Measurements from ENCODE around the gene PABPN1L. TPM values are rescaled to one million over a fixed set of nuclear protein-coding genes. Genes with fewer than 3 reads are reported as not detected.

Gene PABPN1L
- total and polyA plus RNA-seq, 2 experiments from 2014 or later, result not detected

DNA sequence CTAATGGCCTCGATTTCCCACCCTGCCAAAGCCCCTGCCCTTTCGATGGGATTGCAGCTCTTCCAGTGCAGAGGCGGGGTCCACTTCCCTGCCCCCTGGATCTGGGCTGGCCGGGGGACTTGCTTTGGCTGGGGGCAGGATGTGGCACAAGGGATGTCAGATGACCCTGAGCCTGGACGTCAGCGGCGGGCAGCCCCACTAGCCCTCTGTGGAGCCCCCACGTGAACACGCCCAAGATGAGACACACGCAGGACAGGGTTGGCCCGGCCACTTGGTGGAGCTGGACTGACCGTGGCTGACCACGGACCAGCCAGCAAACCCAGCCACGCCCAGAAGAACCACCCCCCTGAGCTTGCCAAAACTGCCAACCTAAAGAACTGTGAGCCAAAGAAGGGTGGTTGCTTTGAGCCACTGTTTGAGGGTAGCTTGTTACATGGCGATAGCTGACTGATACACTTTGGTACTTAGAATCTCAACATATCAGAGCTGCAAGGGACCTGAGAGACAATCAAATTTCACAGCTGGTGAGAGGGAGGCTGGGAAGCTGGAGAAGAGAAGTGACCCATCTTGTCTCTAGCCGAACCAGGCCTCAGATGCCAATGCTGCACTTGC lies 46.6 kb upstream of the PABPN1L start:
- no peak overlapping the region for H3K4me3 ChIP-seq
- H3K9me2 ChIP-seq (ENCODE audit: insufficient read depth), result no peaks in the 10 kb centered on the region
- no peaks in the 10 kb centered on the region for H3K79me2 ChIP-seq (replicated peaks; ENCODE audit: insufficient read depth)
- ATAC-seq (no peak), DNase-seq (ENCODE audit: low spot score) (no peak)
- no peak overlapping the region for H3K4me2 ChIP-seq
- no peak overlapping the region for H3K27ac ChIP-seq (ENCODE audit: low read depth)
- no peaks in the 10 kb centered on the region; the same call in 2 of the 3 replicates for H3K36me3 Mint-ChIP-seq (ENCODE audit: low read depth)
- no peak for TF ChIP-seq CREB1 (CRISPR knock-in tag; IDR thresholded peaks at IDR 0.05; ENCODE audit: low read depth)
- no peak for TF ChIP-seq STAT1 (IDR thresholded peaks at IDR 0.05; ENCODE audit: unreplicated experiment)
- no peak overlapping the region for H3K27ac Mint-ChIP-seq
- no peaks in the 10 kb centered on the region for H3K27me3 ChIP-seq (ENCODE audit: insufficient read depth)
- H3F3A ChIP-seq (replicated peaks; ENCODE audit: low read depth), result no peaks in the 10 kb centered on the region; the same call in 1 of the 2 replicates
- peaks cover 16% of the 10 kb centered on the region for H3K27me3 Mint-ChIP-seq (ENCODE audit: insufficient read depth, low read depth, poor library complexity)
- no peaks in the 10 kb centered on the region for H3K4me1 ChIP-seq (ENCODE audit: insufficient read depth)
- no peak overlapping the region for H2AFZ ChIP-seq
- peaks cover 5% of the 10 kb centered on the region for H3K9me3 Mint-ChIP-seq
- H3K4me1 Mint-ChIP-seq, result peaks cover 9% of the 10 kb centered on the region
- no peaks in the 10 kb centered on the region for H4K20me1 ChIP-seq (replicated peaks; ENCODE audit: insufficient read depth)
- no peak overlapping the region for H3K4me3 Mint-ChIP-seq
- H3K36me3 ChIP-seq (ENCODE audit: insufficient read depth), result no peaks in the 10 kb centered on the region

DNA sequence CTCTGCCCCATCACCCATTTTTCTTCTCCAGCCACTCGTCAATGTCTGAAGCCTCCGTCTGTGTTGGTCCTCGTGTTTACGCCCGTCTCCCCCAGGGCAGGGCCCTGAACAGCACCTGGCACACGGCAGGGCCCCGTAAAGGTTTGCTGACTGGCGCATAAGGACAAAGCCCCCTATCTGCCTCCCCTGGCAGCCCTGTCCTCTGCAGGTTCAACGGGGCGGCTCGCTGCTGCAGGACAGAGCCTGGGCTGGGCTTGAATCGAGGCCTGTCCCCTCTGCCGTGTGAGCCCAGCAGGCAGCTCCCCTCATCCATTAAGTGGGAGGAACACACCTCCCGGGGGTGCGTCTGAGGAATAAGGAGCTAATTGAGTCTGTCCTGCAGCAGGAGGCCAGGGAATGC lies 46.1 kb upstream of the PABPN1L start:
- Mint-ChIP-seq H3K27ac (no peak overlapping the region), H3K4me3 (no peak overlapping the region), H3K27me3 (ENCODE audit: insufficient read depth, low read depth, poor library complexity) (peaks cover 16% of the 10 kb centered on the region), H3K9me3 (peaks cover 3% of the 10 kb centered on the region), H3K4me1 (peaks cover 7% of the 10 kb centered on the region), H3K36me3 (ENCODE audit: low read depth) (no peaks in the 10 kb centered on the region; the same call in 2 of the 3 replicates)
- H3K79me2 ChIP-seq (replicated peaks; ENCODE audit: insufficient read depth), result no peaks in the 10 kb centered on the region
- ATAC-seq (no peak), DNase-seq (ENCODE audit: low spot score) (no peak)
- H3K27me3 ChIP-seq (ENCODE audit: insufficient read depth), result no peaks in the 10 kb centered on the region
- no peaks in the 10 kb centered on the region for H3K9me2 ChIP-seq (ENCODE audit: insufficient read depth)
- H3K36me3 ChIP-seq (ENCODE audit: insufficient read depth), result no peaks in the 10 kb centered on the region
- no peak overlapping the region for H2AFZ ChIP-seq
- H3K4me1 ChIP-seq (ENCODE audit: insufficient read depth), result no peaks in the 10 kb centered on the region
- no peak overlapping the region for H3K4me2 ChIP-seq
- H3K27ac ChIP-seq (ENCODE audit: low read depth), result no peak overlapping the region
- H4K20me1 ChIP-seq (replicated peaks; ENCODE audit: insufficient read depth), result no peaks in the 10 kb centered on the region
- no peaks in the 10 kb centered on the region; the same call in 1 of the 2 replicates for H3F3A ChIP-seq (replicated peaks; ENCODE audit: low read depth)
- H3K4me3 ChIP-seq, result no peak overlapping the region
- no peak for TF ChIP-seq STAT1 (IDR thresholded peaks at IDR 0.05; ENCODE audit: unreplicated experiment)
- TF ChIP-seq ZNF331 (CRISPR knock-in tag; IDR thresholded peaks at IDR 0.05; ENCODE audit: low read depth), result no peak
- TF ChIP-seq NANOG (IDR thresholded peaks at IDR 0.05; ENCODE audit: borderline replicate concordance), result no peak
- TF ChIP-seq JUNB (IDR thresholded peaks at IDR 0.05; ENCODE audit: unreplicated experiment), result no peak
- TF ChIP-seq CTCF (conservative IDR thresholded peaks at IDR 0.05; ENCODE audit: low read depth in 2 of 2), result no peak
- TF ChIP-seq, protein P1, sequence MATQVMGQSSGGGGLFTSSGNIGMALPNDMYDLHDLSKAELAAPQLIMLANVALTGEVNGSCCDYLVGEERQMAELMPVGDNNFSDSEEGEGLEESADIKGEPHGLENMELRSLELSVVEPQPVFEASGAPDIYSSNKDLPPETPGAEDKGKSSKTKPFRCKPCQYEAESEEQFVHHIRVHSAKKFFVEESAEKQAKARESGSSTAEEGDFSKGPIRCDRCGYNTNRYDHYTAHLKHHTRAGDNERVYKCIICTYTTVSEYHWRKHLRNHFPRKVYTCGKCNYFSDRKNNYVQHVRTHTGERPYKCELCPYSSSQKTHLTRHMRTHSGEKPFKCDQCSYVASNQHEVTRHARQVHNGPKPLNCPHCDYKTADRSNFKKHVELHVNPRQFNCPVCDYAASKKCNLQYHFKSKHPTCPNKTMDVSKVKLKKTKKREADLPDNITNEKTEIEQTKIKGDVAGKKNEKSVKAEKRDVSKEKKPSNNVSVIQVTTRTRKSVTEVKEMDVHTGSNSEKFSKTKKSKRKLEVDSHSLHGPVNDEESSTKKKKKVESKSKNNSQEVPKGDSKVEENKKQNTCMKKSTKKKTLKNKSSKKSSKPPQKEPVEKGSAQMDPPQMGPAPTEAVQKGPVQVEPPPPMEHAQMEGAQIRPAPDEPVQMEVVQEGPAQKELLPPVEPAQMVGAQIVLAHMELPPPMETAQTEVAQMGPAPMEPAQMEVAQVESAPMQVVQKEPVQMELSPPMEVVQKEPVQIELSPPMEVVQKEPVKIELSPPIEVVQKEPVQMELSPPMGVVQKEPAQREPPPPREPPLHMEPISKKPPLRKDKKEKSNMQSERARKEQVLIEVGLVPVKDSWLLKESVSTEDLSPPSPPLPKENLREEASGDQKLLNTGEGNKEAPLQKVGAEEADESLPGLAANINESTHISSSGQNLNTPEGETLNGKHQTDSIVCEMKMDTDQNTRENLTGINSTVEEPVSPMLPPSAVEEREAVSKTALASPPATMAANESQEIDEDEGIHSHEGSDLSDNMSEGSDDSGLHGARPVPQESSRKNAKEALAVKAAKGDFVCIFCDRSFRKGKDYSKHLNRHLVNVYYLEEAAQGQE (IDR thresholded peaks at IDR 0.05; ENCODE audit: unreplicated experiment), result no peak
- TF ChIP-seq, protein P2, sequence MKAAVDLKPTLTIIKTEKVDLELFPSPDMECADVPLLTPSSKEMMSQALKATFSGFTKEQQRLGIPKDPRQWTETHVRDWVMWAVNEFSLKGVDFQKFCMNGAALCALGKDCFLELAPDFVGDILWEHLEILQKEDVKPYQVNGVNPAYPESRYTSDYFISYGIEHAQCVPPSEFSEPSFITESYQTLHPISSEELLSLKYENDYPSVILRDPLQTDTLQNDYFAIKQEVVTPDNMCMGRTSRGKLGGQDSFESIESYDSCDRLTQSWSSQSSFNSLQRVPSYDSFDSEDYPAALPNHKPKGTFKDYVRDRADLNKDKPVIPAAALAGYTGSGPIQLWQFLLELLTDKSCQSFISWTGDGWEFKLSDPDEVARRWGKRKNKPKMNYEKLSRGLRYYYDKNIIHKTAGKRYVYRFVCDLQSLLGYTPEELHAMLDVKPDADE (IDR thresholded peaks at IDR 0.05), result no peak
- TF ChIP-seq EZH2phosphoT487 (IDR thresholded peaks at IDR 0.05; ENCODE audit: unreplicated experiment), result no peak
- TF ChIP-seq ZNF114 (CRISPR knock-in tag; IDR thresholded peaks at IDR 0.05), result no peak

All from GM23338 (cell line).